GM12801 (cell line): ENCODE measurements around the gene BPIFB6.

Experiments used
- TF ChIP-seq, protein P1 (sequence below): IDR thresholded peaks from one replicate; pipeline ENCODE4 v1.5.1; 2011; ENCODE audit warnings: control low read depth; ENCODE audit not compliant: insufficient read length; ENCODE audit errors: extremely low read depth

Gene BPIFB6

DNA sequence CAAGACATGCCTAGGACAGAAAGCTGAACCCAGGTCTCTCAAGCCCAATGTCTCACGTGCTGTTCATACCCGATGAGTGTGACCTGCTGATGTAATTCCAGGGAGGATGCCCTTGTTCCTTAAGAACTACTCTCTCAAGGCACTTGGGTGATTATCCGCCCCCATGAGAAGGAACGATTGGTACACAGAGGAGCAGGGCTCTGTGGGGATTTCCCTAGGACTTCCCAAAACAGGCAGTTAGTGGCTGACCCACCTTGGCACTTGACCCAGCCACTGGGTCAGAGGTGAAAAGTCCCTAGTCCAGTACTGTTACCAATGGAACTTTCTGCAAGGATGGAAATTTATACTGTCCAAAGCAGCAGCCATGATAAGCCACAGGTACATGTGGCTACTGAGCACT, 9.2 kb upstream of the BPIFB6 start:
- TF ChIP-seq, protein P1, sequence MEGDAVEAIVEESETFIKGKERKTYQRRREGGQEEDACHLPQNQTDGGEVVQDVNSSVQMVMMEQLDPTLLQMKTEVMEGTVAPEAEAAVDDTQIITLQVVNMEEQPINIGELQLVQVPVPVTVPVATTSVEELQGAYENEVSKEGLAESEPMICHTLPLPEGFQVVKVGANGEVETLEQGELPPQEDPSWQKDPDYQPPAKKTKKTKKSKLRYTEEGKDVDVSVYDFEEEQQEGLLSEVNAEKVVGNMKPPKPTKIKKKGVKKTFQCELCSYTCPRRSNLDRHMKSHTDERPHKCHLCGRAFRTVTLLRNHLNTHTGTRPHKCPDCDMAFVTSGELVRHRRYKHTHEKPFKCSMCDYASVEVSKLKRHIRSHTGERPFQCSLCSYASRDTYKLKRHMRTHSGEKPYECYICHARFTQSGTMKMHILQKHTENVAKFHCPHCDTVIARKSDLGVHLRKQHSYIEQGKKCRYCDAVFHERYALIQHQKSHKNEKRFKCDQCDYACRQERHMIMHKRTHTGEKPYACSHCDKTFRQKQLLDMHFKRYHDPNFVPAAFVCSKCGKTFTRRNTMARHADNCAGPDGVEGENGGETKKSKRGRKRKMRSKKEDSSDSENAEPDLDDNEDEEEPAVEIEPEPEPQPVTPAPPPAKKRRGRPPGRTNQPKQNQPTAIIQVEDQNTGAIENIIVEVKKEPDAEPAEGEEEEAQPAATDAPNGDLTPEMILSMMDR: no peak

DNA sequence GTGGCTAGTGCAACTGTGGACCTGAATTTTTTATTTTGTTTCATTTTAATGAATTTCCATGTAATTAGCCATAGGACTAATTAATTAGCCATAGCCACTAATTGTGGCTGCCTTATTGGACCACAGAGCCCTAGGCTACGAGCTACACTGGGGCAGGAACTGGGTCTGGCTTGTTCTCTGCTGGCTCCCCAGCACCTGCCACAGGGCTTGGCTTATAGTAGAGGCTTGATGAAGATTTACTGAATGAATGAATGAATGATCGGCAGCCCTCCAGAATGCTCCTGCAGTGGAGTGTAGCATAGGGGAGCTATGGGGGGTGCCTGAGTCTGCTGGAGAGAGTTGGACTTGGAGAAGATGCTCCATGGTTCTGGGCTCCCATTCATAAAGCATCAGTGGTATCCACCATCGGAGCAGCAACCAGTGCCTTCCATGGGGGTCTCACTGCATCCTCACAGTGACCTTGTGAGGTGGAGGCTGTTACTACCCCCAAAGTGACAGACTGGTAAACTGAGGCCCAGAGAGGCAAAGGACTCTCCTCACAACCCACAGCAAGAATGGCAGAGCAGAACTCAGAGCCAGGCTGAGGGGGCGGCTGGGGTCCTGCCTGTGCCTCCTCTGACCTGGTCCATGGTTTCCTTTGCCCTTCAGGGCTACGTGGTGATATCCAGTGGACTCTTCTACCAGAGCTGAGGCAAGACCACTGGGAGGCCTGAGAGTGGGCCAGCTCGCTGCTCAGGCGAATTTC, 8.6 kb upstream of the BPIFB6 start:
- TF ChIP-seq, protein P1: no peak

DNA sequence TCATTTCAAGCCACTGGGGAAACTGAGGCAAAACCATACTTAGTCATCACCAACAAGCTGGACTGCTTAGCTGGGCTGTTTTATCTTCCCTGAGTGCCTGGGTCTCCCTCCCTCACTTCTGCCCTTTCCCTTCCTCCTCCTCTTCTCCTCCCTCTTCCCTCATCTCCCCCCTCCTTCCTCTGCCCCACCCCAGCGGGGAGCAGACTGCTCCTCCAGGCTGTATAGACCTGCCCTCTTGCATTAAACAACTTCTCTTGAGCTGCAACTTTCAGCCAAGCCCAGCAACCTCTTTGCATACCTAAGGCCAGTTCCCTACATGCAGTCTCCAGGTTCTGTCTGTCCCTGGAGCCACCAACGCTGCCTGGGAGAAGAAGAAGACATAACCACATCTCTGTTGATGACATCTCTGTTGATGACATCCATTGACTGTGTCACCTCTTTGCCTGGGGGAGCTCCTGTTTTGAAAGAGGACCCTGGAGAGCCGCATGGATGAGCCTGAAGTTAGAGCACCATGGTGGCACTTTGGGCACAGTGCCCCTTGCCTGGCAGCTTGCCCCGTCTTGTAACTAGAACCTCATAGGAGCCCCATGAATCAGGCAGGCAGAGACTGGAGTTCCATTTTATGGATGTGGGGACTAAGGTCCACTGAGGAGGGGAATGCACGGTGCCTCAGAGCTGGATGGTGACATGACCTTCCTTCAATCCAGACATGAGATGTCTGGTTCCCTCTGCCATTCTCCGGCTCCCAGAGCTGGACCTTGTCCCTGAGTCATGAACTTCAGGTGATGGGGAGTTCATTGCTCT, 7.8 kb upstream of the BPIFB6 start:
- TF ChIP-seq, protein P1: no peak

DNA sequence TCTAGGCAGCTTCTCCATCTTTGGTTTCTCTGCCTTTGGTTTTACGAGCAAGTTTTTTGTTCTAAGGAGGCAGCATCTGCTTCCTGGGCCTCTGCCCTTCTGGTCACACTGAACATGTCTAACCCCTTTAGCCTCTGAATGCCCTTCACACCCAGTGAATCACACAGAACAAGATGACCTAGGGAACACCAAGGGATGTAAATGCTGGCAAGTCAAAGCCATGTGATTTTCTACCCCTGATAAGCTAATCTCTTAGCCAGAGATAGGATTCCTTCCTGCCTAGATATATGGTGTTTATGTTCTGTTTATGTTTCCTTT, 7.2 kb upstream of the BPIFB6 start:
- TF ChIP-seq, protein P1: no peak

DNA sequence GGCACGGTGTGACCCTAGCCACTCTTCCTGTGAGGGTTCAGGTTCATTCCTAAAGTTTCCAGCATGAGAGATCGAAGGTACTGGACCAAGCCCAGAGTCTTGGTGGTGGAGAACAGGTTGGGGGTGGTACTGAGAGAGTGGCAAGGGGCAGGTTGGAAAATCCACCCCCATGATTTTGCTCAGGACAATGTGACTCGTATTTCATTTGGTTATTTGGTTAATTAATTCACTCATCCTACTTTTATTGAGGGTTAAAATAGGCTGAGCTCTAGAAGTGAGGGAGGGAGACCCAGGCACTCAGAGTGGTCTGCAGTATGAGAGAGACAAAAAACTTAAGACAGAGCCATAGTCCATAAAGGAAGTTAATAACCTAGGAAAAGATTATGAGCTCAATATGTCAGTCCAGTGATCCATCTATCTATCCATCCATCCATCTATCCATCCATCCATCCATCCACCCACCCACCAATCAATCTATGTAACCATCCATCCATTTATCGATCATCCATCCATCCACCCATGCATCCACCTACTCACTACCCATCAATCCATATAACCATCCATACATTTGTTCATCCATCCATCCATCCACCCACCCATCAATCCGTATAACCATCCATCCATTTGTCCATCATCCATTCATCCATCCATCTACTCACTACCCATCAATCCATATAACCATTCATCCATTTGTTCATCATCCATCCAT, 6.7 kb upstream of the BPIFB6 start:
- TF ChIP-seq, protein P1: no peak

DNA sequence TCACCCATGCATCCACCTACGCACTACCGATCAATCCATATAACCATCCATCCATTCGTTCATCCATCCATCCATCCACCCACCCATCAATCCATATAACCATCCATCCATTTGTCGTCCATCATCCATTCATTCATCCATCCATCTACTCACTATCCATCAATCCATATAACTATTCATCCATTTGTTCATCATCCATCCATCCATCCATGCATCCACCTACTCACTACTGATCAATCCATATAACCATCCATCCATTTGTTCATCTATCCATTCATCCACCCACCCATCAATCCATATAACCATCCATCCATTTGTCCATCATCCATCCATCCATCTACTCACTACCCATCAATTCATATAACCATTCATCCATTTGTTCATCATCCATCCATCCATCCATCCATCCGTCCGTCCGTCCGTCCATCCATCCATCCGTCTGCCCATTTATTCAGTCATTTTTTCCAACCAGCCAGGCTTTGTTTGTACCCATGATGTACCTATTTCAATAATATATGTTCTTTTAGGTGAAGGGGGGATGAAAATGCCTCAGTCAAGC, 6.1 kb upstream of the BPIFB6 start:
- TF ChIP-seq, protein P1: no peak
